KG1 (cell line): ENCODE results near the gene GGA2.
"Not testable (repeated sequence)": the region's sequence is repeated elsewhere in the genome, so short reads cannot be mapped to it uniquely, and the experiment has no call there.

Experiments
- DNase-seq: peaks from one replicate; lab custom pipeline; 2025; lab: John Stamatoyannopoulos, UW

The GGA2 gene

GRCh38 chr16:23510164-23510914, at the start of gene GGA2:
Gene GGA2 (minus strand): TSS chr16:23510494. CDS start chr16:23510411, 83 bp downstream.
- peak; percentile 86 for DNase-seq

GRCh38 chr16:23557779-23558702, 47.7 kb upstream of the GGA2 start:
- DNase-seq = no peak

GRCh38 chr16:23556881-23557778, 46.8 kb upstream of the GGA2 start, which contains the start of the genes EARS2 and UBFD1:
Gene EARS2 (minus strand): TSS chr16:23557350. CDS start chr16:23557343, 7 bp downstream.
Gene UBFD1 (plus strand): TSS chr16:23557727. CDS start chr16:23557743, 16 bp downstream.
- peak; percentile 95 for DNase-seq

- DNase-seq = no peak
Observed at GRCh38 chr16:23554536-23554935, 44.2 kb upstream of the GGA2 start.

- DNase-seq = no peak
Observed at GRCh38 chr16:23552161-23552560, 41.9 kb upstream of the GGA2 start.

- no peak for DNase-seq
Observed at GRCh38 chr16:23549938-23550337, 39.6 kb upstream of the GGA2 start.

GRCh38 chr16:23544436-23544835, 34.1 kb upstream of the GGA2 start:
- DNase-seq = no peak

GRCh38 chr16:23540817-23541178, 30.5 kb upstream of the GGA2 start:
- DNase-seq = not testable (repeated sequence)

- no peak for DNase-seq
Observed at GRCh38 chr16:23539984-23540816, 29.9 kb upstream of the GGA2 start.

- no peak for DNase-seq
Observed at GRCh38 chr16:23538919-23539278, 28.6 kb upstream of the GGA2 start.

GRCh38 chr16:23537390-23537789, 27.1 kb upstream of the GGA2 start:
- no peak for DNase-seq

GRCh38 chr16:23535901-23536300, 25.6 kb upstream of the GGA2 start:
- no peak for DNase-seq

GRCh38 chr16:23534868-23535860, 24.9 kb upstream of the GGA2 start:
- no peak for DNase-seq

GRCh38 chr16:23532448-23532847, 22.2 kb upstream of the GGA2 start:
- no peak for DNase-seq

- no peak for DNase-seq
Observed at GRCh38 chr16:23530062-23530461, 19.8 kb upstream of the GGA2 start.

GRCh38 chr16:23528644-23529310, 18.5 kb upstream of the GGA2 start:
- no peak for DNase-seq

GRCh38 chr16:23527961-23528643, 17.8 kb upstream of the GGA2 start:
- DNase-seq = no peak

- DNase-seq = no peak
Observed at GRCh38 chr16:23524886-23525285, 14.6 kb upstream of the GGA2 start.
